NCI-H1694 (cell line): ENCODE data around the gene ST6GALNAC3.
A peak's percentile ranks its signal among the peaks of the same experiment; 100 is the strongest.
"Not testable (repeated sequence)": the region's sequence is repeated elsewhere in the genome, so short reads cannot be mapped to it uniquely, and the experiment has no call there.

Source experiments
- DNase-seq: peaks from one replicate; lab custom pipeline; 2025; lab: John Stamatoyannopoulos, UW

The ST6GALNAC3 gene

DNA sequence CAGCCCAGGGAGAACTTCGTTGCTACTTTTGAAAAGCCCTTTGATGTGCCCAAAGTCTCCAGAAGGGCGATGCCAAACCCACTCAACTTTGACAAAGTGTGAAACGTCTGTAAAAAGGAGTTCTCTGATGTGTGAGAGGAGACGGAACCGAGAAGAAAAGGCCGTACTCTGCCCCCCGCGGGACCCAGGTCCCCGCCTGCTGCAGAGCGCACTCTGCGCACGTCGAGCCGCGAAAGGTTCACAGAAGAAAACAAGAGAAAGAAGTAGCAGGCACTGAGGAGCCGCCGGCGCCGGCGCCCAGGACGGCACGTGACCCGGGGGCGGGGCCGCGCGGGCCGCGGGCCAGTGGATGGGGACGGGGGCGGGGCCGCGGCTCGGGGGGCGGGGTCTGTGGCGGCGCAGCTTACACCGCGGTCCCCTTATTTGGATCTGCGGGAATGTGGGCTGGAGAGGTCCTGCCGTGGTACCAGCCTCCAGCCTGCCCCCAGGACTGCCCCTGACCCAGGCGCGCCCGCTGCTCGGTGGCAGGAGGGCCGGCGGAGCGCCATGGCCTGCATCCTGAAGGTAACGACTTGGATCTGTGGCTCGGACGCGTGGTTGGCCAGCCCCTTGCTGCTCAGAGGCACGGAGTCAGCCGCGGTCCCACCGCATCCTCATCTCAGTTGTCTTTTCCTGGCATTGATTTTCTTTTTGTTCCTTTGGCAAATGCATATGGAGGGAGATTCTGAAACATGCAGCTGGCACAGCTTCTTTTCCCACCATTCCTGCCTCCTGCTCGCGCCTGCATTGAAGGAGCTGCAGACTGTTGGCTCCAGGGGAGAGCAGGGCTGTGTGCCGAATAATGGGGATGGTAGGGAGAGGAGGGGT is at the start of gene ST6GALNAC3:
ST6GALNAC3 (plus strand) TSS at position 426 of the 867 bp plus-strand sequence.
- peak; percentile 22 for DNase-seq

DNA sequence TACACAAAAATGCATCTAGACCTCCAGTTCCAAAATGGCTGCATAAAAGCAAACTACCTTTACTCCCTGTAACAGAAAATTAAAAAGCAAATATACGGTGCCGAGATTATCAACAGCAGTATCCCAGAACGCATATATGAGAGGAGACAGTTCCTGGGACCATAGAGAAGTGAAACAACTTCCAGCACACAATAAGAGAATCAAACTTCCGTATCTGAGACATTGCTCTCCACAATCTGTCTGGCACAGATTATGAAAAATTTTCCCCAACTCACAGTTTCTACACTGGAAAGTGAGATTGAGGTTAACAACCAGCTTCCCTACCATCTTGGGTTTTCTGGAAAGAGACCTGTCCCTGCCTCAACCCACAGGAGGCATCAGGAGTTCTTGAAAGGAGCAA is 47.2 kb upstream of the ST6GALNAC3 start:
- DNase-seq, result no peak

GRCh38 chr1:76029331-76029730 is 45.2 kb upstream of the ST6GALNAC3 start:
- DNase-seq, result no peak

DNA sequence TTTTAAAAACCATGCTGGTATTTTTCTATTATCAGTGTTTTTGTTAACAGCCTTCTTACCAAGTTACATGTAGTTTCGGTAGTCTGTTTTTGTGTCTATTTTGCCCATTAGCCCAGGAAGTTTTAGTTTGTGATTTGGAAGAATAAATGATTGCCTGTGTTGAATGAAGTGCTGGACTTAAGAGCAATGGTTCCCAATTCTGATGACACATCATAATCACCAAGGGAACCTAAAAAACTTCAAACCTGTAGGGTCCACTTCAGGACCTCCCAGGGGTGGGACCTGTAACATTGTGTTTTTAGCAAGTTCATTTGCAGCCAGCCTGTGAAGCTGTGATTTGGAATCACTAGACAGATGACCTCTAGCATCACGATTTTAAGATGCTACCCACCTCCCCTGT is 43.0 kb upstream of the ST6GALNAC3 start:
- DNase-seq, result no peak

GRCh38 chr1:76033800-76034475 is 40.6 kb upstream of the ST6GALNAC3 start:
- DNase-seq, result no peak

DNA sequence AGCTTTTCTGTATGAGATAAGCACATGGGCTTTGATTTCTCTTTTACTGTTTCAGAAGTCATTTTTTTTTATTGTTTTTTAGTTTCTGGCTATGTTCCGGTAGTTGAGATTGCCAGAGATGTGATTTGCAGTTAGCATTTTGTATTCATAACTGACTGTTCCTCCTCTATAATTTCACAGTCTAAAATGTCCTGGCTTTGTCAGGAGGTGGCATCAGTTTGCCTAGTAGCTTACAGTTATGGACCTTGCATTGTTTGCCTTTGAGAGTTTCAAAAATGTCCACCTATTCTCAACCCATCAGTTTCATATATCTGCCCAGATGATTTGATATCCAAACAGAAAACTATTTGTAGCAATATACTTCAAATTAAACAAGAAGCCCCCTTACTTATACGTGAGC is 39.5 kb upstream of the ST6GALNAC3 start:
- DNase-seq, result no peak

DNA sequence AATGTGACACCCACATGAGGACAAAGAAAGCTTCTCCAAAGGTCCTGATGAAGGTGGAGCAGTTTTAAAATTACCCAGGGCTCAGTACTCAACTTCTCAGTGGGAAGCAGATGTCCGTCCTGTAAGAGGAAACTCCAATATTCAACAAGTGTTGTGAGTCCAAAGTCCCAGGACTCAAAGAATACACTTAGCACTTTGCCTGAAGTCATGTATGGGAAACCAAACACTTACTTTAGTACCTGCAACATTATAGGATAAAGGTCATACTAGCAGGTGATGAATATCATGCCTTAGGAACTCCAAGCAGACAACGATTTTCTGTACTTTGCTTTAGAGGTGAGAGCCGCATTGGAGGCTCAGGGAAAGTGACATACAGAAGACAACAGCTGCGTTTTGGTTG is 37.2 kb upstream of the ST6GALNAC3 start:
- no peak for DNase-seq

- no peak for DNase-seq
Observed at GRCh38 chr1:76038287-76039004, 36.1 kb upstream of the ST6GALNAC3 start.

DNA sequence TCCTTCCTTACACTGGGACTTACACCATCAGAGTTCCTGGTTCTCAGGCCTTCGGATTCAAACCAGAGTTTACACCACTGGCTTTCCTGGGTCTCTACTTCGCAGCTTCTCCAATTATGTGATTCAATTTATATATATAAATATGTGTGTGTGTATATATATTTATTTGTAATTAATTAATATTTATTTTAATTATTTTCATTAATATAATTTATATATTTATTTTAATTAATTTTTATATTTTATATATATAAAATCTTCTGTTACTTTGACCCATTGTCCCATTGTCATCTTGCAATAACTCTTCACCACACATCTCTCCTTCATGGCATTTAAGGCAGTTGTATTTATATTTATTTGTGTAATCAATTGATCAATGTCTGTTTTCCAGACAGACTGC is 28.4 kb upstream of the ST6GALNAC3 start:
- DNase-seq, result no peak

GRCh38 chr1:76048219-76048618 is 26.3 kb upstream of the ST6GALNAC3 start:
- no peak for DNase-seq

- no peak for DNase-seq
Observed at GRCh38 chr1:76048926-76049325, 25.6 kb upstream of the ST6GALNAC3 start.

- no peak for DNase-seq
Observed at GRCh38 chr1:76049498-76049897, 25.0 kb upstream of the ST6GALNAC3 start.

DNA sequence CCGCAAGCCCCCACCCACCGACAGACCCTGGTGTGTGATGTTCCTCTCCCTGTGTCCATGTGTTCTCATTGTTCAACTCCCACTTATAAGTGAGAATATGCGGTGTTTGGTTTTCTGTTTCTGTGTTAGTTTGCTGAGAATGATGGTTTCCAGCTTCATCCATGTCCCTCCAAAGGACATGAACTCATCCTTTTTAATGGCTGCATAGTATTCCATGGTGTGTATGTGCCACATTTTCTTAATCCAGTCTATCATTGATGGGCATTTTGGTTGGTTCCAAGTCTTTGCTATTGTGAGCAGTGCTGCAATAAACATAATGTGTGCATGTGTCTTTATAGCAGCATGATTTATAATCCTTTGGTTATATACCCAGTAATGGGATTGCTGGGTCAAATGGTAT is 24.5 kb upstream of the ST6GALNAC3 start:
- DNase-seq, result not testable (repeated sequence)

GRCh38 chr1:76053021-76053420 is 21.5 kb upstream of the ST6GALNAC3 start:
- no peak for DNase-seq

- DNase-seq, result no peak
Observed at GRCh38 chr1:76054359-76054758, 20.2 kb upstream of the ST6GALNAC3 start.

- no peak for DNase-seq
Observed at GRCh38 chr1:76055987-76056386, 18.6 kb upstream of the ST6GALNAC3 start.

GRCh38 chr1:76059451-76059850 is 15.1 kb upstream of the ST6GALNAC3 start:
- no peak for DNase-seq

DNA sequence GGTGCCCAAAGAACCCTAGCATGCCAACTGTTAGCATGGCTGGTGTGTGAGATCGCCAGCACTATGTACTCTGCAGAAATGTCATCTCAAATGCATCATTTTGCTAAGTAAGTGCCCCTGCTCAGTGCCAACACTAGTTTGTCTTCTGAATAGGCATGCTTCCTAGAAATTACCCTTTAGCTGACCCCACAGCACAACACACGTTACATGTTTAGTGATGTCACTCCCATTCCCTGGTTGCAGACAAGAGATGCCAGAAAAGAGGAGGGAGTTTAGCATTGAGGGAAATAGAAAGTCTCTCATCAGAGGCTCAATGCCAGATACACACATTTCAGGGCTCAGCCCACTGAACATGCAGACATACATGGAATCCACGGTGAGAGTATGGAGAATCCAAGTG is 9.3 kb upstream of the ST6GALNAC3 start:
- no peak for DNase-seq

GRCh38 chr1:76066394-76066793 is 8.2 kb upstream of the ST6GALNAC3 start:
- no peak for DNase-seq

DNA sequence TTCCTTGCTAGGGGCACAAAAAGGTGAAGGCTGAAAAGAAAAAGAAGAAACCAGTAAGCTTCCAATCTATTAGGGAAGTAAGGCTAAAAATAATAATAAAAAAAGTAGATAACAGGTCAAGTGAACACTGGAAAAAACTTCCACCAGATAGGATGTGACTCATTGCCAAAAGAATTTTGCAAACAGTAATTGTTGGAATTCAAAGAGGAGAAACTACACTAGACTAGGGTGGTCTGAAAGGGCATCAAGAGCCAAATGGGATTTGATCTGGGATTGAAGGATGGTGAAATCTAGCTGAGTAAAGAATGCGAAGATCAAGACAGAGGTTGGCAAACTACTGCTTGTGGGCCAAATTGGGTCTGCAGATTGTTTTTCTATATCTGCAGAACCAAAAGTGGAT is 6.0 kb upstream of the ST6GALNAC3 start:
- DNase-seq, result no peak

- DNase-seq, result no peak
Observed at GRCh38 chr1:76068953-76069561, 5.5 kb upstream of the ST6GALNAC3 start.

DNA sequence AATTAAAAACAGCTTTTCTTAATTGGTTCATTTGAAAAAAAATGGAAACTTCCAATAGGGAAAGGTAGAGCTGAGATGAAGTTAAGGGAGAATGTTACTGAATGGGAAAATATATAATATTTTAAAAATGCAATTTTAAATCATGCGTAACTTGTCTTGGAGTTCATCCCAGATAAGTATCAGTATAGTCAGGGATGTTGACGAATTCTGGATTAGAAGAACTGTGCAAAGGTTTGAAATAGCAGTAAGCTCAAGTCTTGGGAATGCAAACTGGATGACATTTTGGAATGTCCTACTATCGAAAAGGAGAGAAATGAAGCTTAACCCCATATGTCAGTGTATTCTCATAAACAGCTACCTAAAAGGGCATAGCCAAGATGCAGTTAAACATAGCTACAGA is 4.0 kb upstream of the ST6GALNAC3 start:
- DNase-seq, result no peak
